Tibial nerve (tissue), 4 donors: ENCODE measurements around the gene EYS. TPM values are rescaled to one million over a fixed set of nuclear protein-coding genes. Genes with fewer than 3 reads are reported as not detected.

Experiments used
- DNase-seq, 2 donors: peaks; one replicate each; pipeline ENCODE4 v3.0.0-alpha.2; 2019; ENCODE audit warnings: low spot score in 2 of 2
- H3K27ac ChIP-seq, 4 donors: fragments of 200-600 bp; sonication (generic) in 3 of 4; one replicate each; pipeline ENCODE4 v1.5.1; 2017 to 2019; ENCODE audit warnings: mild to moderate bottlenecking in 1 of 4
- H3K27me3 ChIP-seq, 2 donors: fragments of 200-600 bp; sonication (generic) in 1 of 2; one replicate each; pipeline versions ENCODE4 v1.5.1 to v1.6.0; 2017 to 2019
- H3K36me3 ChIP-seq, 3 donors: fragments of 200-600 bp; sonication (generic); one replicate each; pipeline ENCODE4 v1.5.1; 2018 to 2019
- H3K4me1 ChIP-seq, 4 donors: fragments of 200-600 bp; sonication (generic) in 3 of 4; one replicate each; pipeline ENCODE4 v1.5.1; 2017 to 2019
- H3K4me3 ChIP-seq, 4 donors: fragments of 200-600 bp; sonication (generic) in 3 of 4; one replicate each; pipeline ENCODE4 v1.5.1; 2017 to 2019; ENCODE audit warnings: mild to moderate bottlenecking in 1 of 4, moderate library complexity in 1 of 4
- H3K9me3 ChIP-seq, 4 donors: fragments of 200-600 bp; sonication (generic) in 3 of 4; one replicate each; pipeline ENCODE4 v1.5.1; 2017 to 2019
- CTCF ChIP-seq, 5 experiments: fragments of 200-600 bp in 3 of 5; fragments of 450-650 bp in 2 of 5; sonication (generic) in 3 of 5; IDR thresholded peaks; one replicate each; pipeline ENCODE4 v1.5.1; 2016 to 2019; ENCODE audit warnings: antibody characterized with exemption in 5 of 5, mild to moderate bottlenecking in 3 of 5, moderate library complexity in 2 of 5
- EP300 ChIP-seq, 2 donors: sonication (generic); formaldehyde crosslinking; IDR thresholded peaks; one replicate each; pipeline ENCODE4 v1.6.1; 2017; ENCODE audit warnings: antibody characterized with exemption in 2 of 2, mild to moderate bottlenecking in 1 of 2
- POLR2A ChIP-seq, 2 donors: fragments of 450-650 bp; IDR thresholded peaks; one replicate each; pipeline ENCODE4 v1.6.1; 2017; ENCODE audit warnings: antibody characterized with exemption in 2 of 2, mild to moderate bottlenecking in 2 of 2, moderate library complexity in 2 of 2
- WGBS, 2 donors: methylation state at CpG; one replicate each; pipeline ENCODE4 v1.1.5; 2018; 5-methylcytosine and 5-hydroxymethylcytosine counted together
- total RNA-seq, 4 donors: library from RNA; depleted of rRNA; stranded (reverse); fragments of >200 nt; gene quantifications; one replicate each; pipeline ENCODE4 v1.1.0, GENCODE V29; 2016

Gene EYS
- total RNA-seq, 4 donors from 2014 or later, result under 0.01 to 4.5 (median 0.39) TPM; not detected in 1

GRCh38 chr6:65711531-65711930 is 4.5 kb upstream of the EYS start:
- H3K9me3 ChIP-seq, result no peaks in the 10 kb centered on the region
- H3K27ac ChIP-seq, result no peak overlapping the region
- H3K36me3 ChIP-seq, result no peaks in the 10 kb centered on the region
- H3K27me3 ChIP-seq, result no peaks in the 10 kb centered on the region
- no peak for TF ChIP-seq CTCF (IDR thresholded peaks at IDR 0.05)
- TF ChIP-seq EP300 (IDR thresholded peaks at IDR 0.05), result no peak
- TF ChIP-seq POLR2A (IDR thresholded peaks at IDR 0.05), result no peak
- no peaks in the 10 kb centered on the region for H3K4me1 ChIP-seq
- no peak for DNase-seq
- no peak overlapping the region for H3K4me3 ChIP-seq

- no peaks in the 10 kb centered on the region for H3K4me1 ChIP-seq
- 86 to 91% methylated on average over 5 of the region's 5 CpGs for WGBS, 2 donors
- no peaks in the 10 kb centered on the region for H3K9me3 ChIP-seq
- H3K4me3 ChIP-seq, result no peak overlapping the region
- no peaks in the 10 kb centered on the region for H3K27me3 ChIP-seq
- H3K36me3 ChIP-seq, result no peaks in the 10 kb centered on the region
- DNase-seq, result no peak
- H3K27ac ChIP-seq, result no peak overlapping the region
- TF ChIP-seq POLR2A (IDR thresholded peaks at IDR 0.05), result no peak
- TF ChIP-seq CTCF (IDR thresholded peaks at IDR 0.05), result no peak
- no peak for TF ChIP-seq EP300 (IDR thresholded peaks at IDR 0.05)
These were observed 2.2 kb upstream of the EYS start for GRCh38 chr6:65709099-65709830.

GRCh38 chr6:65708162-65708561 is 1.1 kb upstream of the EYS start:
- no peak overlapping the region for H3K27ac ChIP-seq
- no peaks in the 10 kb centered on the region for H3K27me3 ChIP-seq
- no peaks in the 10 kb centered on the region for H3K36me3 ChIP-seq
- H3K9me3 ChIP-seq, result no peaks in the 10 kb centered on the region
- TF ChIP-seq POLR2A (IDR thresholded peaks at IDR 0.05) (no peak), EP300 (IDR thresholded peaks at IDR 0.05) (no peak), CTCF (IDR thresholded peaks at IDR 0.05) (no peak)
- no peak for DNase-seq
- no peak overlapping the region for H3K4me3 ChIP-seq
- WGBS, 2 donors, result 90 to 95% methylated on average over 1 of the region's 1 CpG
- H3K4me1 ChIP-seq, result no peaks in the 10 kb centered on the region

- Histone ChIP-seq H3K4me1 (no peaks in the 10 kb centered on the region), H3K9me3 (no peaks in the 10 kb centered on the region), H3K27me3 (no peaks in the 10 kb centered on the region), H3K27ac (no peak overlapping the region), H3K36me3 (no peaks in the 10 kb centered on the region), H3K4me3 (no peak overlapping the region)
- TF ChIP-seq CTCF (IDR thresholded peaks at IDR 0.05) (no peak), POLR2A (IDR thresholded peaks at IDR 0.05) (no peak), EP300 (IDR thresholded peaks at IDR 0.05) (no peak)
- no peak for DNase-seq
- WGBS, 2 donors, result 78 to 83% methylated on average over 3 of the region's 3 CpGs
These were observed 590 bp downstream of the EYS start for GRCh38 chr6:65706436-65706835.

GRCh38 chr6:65701325-65701724 is 5.7 kb downstream of the EYS start:
- TF ChIP-seq EP300 (IDR thresholded peaks at IDR 0.05), result no peak
- no peak for TF ChIP-seq CTCF (IDR thresholded peaks at IDR 0.05)
- TF ChIP-seq POLR2A (IDR thresholded peaks at IDR 0.05), result no peak
- WGBS, 2 donors, result 81 to 90% methylated on average over 1 of the region's 1 CpG
- H3K27ac ChIP-seq, result no peak overlapping the region
- H3K36me3 ChIP-seq, result no peaks in the 10 kb centered on the region
- H3K27me3 ChIP-seq, result no peaks in the 10 kb centered on the region
- no peak for DNase-seq
- H3K4me1 ChIP-seq, result no peaks in the 10 kb centered on the region
- H3K4me3 ChIP-seq, result no peak overlapping the region
- no peaks in the 10 kb centered on the region for H3K9me3 ChIP-seq
